Measurements from ENCODE around the gene HS3ST3A1. TPM values are rescaled to one million over a fixed set of nuclear protein-coding genes. Genes with fewer than 3 reads are reported as not detected.

The HS3ST3A1 gene
- total RNA-seq, 1 donor: 1.7 TPM

GRCh38 chr17:13593021-13593751, 8.5 kb downstream of the HS3ST3A1 start:
- no peak overlapping the region for H3K4me3 ChIP-seq (ENCODE audit: low read length)
- H3K4me1 ChIP-seq (ENCODE audit: insufficient read depth, low read length): no peaks in the 10 kb centered on the region
- H3K27me3 ChIP-seq (ENCODE audit: insufficient read depth, low read length): peaks cover 17% of the 10 kb centered on the region
- H3K9me3 ChIP-seq (ENCODE audit: low read depth, low read length): no peaks in the 10 kb centered on the region

GRCh38 chr17:13592427-13592826, 9.3 kb downstream of the HS3ST3A1 start:
- H3K4me3 ChIP-seq (ENCODE audit: low read length): no peak overlapping the region
- no peaks in the 10 kb centered on the region for H3K9me3 ChIP-seq (ENCODE audit: low read depth, low read length)
- no peaks in the 10 kb centered on the region for H3K4me1 ChIP-seq (ENCODE audit: insufficient read depth, low read length)
- H3K27me3 ChIP-seq (ENCODE audit: insufficient read depth, low read length): peaks cover 13% of the 10 kb centered on the region

- peaks cover under 1% of the 10 kb centered on the region for H3K27me3 ChIP-seq (ENCODE audit: insufficient read depth, low read length)
- no peaks in the 10 kb centered on the region for H3K9me3 ChIP-seq (ENCODE audit: low read depth, low read length)
- no peaks in the 10 kb centered on the region for H3K4me1 ChIP-seq (ENCODE audit: insufficient read depth, low read length)
- no peak overlapping the region for H3K4me3 ChIP-seq (ENCODE audit: low read length)
These were observed 11.3 kb downstream of the HS3ST3A1 start for GRCh38 chr17:13590441-13590840.

- no peaks in the 10 kb centered on the region for H3K27me3 ChIP-seq (ENCODE audit: insufficient read depth, low read length)
- no peaks in the 10 kb centered on the region for H3K4me1 ChIP-seq (ENCODE audit: insufficient read depth, low read length)
- no peaks in the 10 kb centered on the region for H3K9me3 ChIP-seq (ENCODE audit: low read depth, low read length)
- no peak overlapping the region for H3K4me3 ChIP-seq (ENCODE audit: low read length)
These were observed 12.1 kb downstream of the HS3ST3A1 start for GRCh38 chr17:13589658-13590057.

GRCh38 chr17:13587487-13588338, 14.0 kb downstream of the HS3ST3A1 start:
- H3K9me3 ChIP-seq (ENCODE audit: low read depth, low read length): no peaks in the 10 kb centered on the region
- H3K27me3 ChIP-seq (ENCODE audit: insufficient read depth, low read length): no peaks in the 10 kb centered on the region
- no peaks in the 10 kb centered on the region for H3K4me1 ChIP-seq (ENCODE audit: insufficient read depth, low read length)
- H3K4me3 ChIP-seq (ENCODE audit: low read length): no peak overlapping the region

- Histone ChIP-seq H3K27me3 (ENCODE audit: insufficient read depth, low read length) (no peaks in the 10 kb centered on the region), H3K4me1 (ENCODE audit: insufficient read depth, low read length) (no peaks in the 10 kb centered on the region), H3K4me3 (ENCODE audit: low read length) (no peak overlapping the region), H3K9me3 (ENCODE audit: low read depth, low read length) (no peaks in the 10 kb centered on the region)
These were observed 17.0 kb downstream of the HS3ST3A1 start for GRCh38 chr17:13584701-13585080.

GRCh38 chr17:13583996-13584700, 17.6 kb downstream of the HS3ST3A1 start:
- Histone ChIP-seq H3K4me3 (ENCODE audit: low read length) (no peak overlapping the region), H3K27me3 (ENCODE audit: insufficient read depth, low read length) (no peaks in the 10 kb centered on the region), H3K9me3 (ENCODE audit: low read depth, low read length) (no peaks in the 10 kb centered on the region), H3K4me1 (ENCODE audit: insufficient read depth, low read length) (no peaks in the 10 kb centered on the region)

GRCh38 chr17:13582776-13583547, 18.8 kb downstream of the HS3ST3A1 start:
- H3K9me3 ChIP-seq (ENCODE audit: low read depth, low read length): no peaks in the 10 kb centered on the region
- H3K27me3 ChIP-seq (ENCODE audit: insufficient read depth, low read length): no peaks in the 10 kb centered on the region
- no peaks in the 10 kb centered on the region for H3K4me1 ChIP-seq (ENCODE audit: insufficient read depth, low read length)
- H3K4me3 ChIP-seq (ENCODE audit: low read length): no peak overlapping the region

- H3K9me3 ChIP-seq (ENCODE audit: low read depth, low read length): no peaks in the 10 kb centered on the region
- no peak overlapping the region for H3K4me3 ChIP-seq (ENCODE audit: low read length)
- no peaks in the 10 kb centered on the region for H3K27me3 ChIP-seq (ENCODE audit: insufficient read depth, low read length)
- H3K4me1 ChIP-seq (ENCODE audit: insufficient read depth, low read length): no peaks in the 10 kb centered on the region
These were observed 19.8 kb downstream of the HS3ST3A1 start for GRCh38 chr17:13581925-13582324.

- Histone ChIP-seq H3K9me3 (ENCODE audit: low read depth, low read length) (no peaks in the 10 kb centered on the region), H3K4me1 (ENCODE audit: insufficient read depth, low read length) (no peaks in the 10 kb centered on the region), H3K27me3 (ENCODE audit: insufficient read depth, low read length) (no peaks in the 10 kb centered on the region), H3K4me3 (ENCODE audit: low read length) (no peak overlapping the region)
These were observed 20.9 kb downstream of the HS3ST3A1 start for GRCh38 chr17:13580790-13581189.

GRCh38 chr17:13576661-13577526, 24.8 kb downstream of the HS3ST3A1 start:
- Histone ChIP-seq H3K9me3 (ENCODE audit: low read depth, low read length) (no peaks in the 10 kb centered on the region), H3K27me3 (ENCODE audit: insufficient read depth, low read length) (no peaks in the 10 kb centered on the region), H3K4me1 (ENCODE audit: insufficient read depth, low read length) (no peaks in the 10 kb centered on the region)

GRCh38 chr17:13575922-13576419, 25.8 kb downstream of the HS3ST3A1 start:
- H3K27me3 ChIP-seq (ENCODE audit: insufficient read depth, low read length): no peaks in the 10 kb centered on the region

More at GRCh38 chr17:13576661-13577526, 24.8 kb downstream of the HS3ST3A1 start:
- no peak overlapping the region for H3K4me3 ChIP-seq (ENCODE audit: low read length)

GRCh38 chr17:13575466-13575865, 26.3 kb downstream of the HS3ST3A1 start:
- no peaks in the 10 kb centered on the region for H3K27me3 ChIP-seq (ENCODE audit: insufficient read depth, low read length)
- no peaks in the 10 kb centered on the region for H3K4me1 ChIP-seq (ENCODE audit: insufficient read depth, low read length)
- H3K4me3 ChIP-seq (ENCODE audit: low read length): no peak overlapping the region
- no peaks in the 10 kb centered on the region for H3K9me3 ChIP-seq (ENCODE audit: low read depth, low read length)

More at GRCh38 chr17:13575922-13576419, 25.8 kb downstream of the HS3ST3A1 start:
- H3K9me3 ChIP-seq (ENCODE audit: low read depth, low read length): no peaks in the 10 kb centered on the region
- H3K4me1 ChIP-seq (ENCODE audit: insufficient read depth, low read length): no peaks in the 10 kb centered on the region
- H3K4me3 ChIP-seq (ENCODE audit: low read length): no peak overlapping the region

- H3K4me1 ChIP-seq (ENCODE audit: insufficient read depth, low read length): no peaks in the 10 kb centered on the region
- H3K27me3 ChIP-seq (ENCODE audit: insufficient read depth, low read length): no peaks in the 10 kb centered on the region
- H3K4me3 ChIP-seq (ENCODE audit: low read length): no peak overlapping the region
- no peaks in the 10 kb centered on the region for H3K9me3 ChIP-seq (ENCODE audit: low read depth, low read length)
These were observed 29.1 kb downstream of the HS3ST3A1 start for GRCh38 chr17:13572581-13572980.
